ENCODE measurements around the gene SMG6.

The SMG6 gene

DNA sequence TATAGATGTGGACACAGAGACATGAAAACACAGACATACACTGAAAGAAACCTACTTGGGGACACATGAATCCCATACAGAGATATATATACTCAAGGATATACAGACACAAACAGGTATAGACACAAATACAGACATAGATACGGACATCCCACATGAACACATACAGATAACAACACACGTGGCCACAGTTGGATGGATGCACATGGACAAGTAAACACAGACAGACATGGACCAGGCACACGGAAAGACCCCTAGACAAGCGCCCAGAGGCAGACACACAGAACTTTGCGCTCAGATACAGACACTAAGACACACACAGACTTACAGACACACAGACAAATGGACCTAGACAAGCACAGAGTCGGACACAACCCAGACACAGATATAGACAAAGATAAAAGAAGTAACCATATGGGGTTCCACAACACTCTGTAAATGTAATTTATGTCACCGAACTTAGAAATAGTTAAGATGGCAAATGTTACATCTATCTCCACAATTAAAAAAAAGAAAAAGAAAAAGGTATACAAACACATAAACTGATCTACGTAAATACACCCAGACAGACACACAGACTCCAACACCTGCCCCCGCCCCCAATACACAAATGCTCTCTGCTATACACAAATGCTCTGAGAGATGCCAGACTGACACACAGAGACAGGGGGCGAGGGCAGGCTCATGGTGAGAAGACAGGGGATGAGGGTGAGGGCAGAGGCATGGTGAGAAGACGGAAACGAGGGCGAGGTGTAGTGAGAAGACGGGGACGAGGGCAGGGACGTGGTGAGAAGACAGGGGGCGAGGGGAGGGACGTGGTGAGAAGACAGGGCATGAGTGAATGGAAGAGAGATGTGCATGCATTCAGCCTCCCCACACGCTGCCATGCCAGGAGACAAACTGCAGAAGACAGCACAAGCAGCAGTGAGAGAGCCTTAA, 118.3 kb downstream of the SMG6 start:
- no peaks in the 10 kb centered on the region for H3K9me2 ChIP-seq (replicated peaks; ENCODE audit: insufficient read depth, low read length)
- H3F3A ChIP-seq (ENCODE audit: insufficient read depth) = no peaks in the 10 kb centered on the region
- no peaks in the 10 kb centered on the region for H3K79me2 ChIP-seq (ENCODE audit: insufficient read depth, low read length)
- no peak for TF ChIP-seq CTCF (IDR thresholded peaks at IDR 0.05; ENCODE audit: insufficient read depth, low read length, poor library complexity, severe bottlenecking)
- no peak for TF ChIP-seq EZH2phosphoT487 (conservative IDR thresholded peaks at IDR 0.05; ENCODE audit: low read length)
- H3K4me2 ChIP-seq (ENCODE audit: low read depth, low read length, poor library complexity, severe bottlenecking) = no peak overlapping the region
- H2AFZ ChIP-seq (ENCODE audit: low read depth, low read length, severe bottlenecking) = no peak overlapping the region
- no peak overlapping the region for H3K4me3 ChIP-seq (ENCODE audit: insufficient read depth, low read length, poor library complexity, severe bottlenecking)
- H4K20me1 ChIP-seq (ENCODE audit: low read depth, low read length) = no peaks in the 10 kb centered on the region
- H3K27ac ChIP-seq (ENCODE audit: low read depth, low read length) = no peak overlapping the region
- no peak overlapping the region for H3K9ac ChIP-seq (ENCODE audit: low read length)
- no peaks in the 10 kb centered on the region for H3K36me3 ChIP-seq (ENCODE audit: low read length)
- no peaks in the 10 kb centered on the region for H3K9me3 ChIP-seq (ENCODE audit: insufficient read depth, low read length)
- H3K27me3 ChIP-seq (ENCODE audit: low read length) = no peaks in the 10 kb centered on the region

DNA sequence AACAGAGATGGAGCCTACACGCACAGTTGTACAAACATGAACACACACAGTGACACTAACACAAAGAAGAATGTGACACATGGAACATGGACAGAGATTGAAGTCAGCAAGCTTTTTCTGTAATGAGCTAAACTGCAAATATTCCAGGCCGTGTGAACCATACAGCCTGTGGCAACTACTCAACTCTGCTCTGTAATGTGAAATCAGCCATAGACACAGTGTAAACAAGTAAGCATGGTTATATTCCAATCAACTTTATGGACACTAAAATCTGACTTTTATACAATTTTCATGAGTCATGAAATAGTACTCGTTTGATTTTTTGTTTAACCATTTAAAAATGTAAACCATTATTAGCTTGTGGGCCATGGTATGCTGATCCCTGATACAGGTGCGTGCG, 120.2 kb downstream of the SMG6 start:
- H3K27ac ChIP-seq (ENCODE audit: low read depth, low read length) = no peak overlapping the region

GRCh38 chr17:2181897-2182448, 121.6 kb downstream of the SMG6 start:
- Histone ChIP-seq H3F3A (ENCODE audit: insufficient read depth) (no peaks in the 10 kb centered on the region), H3K9ac (ENCODE audit: low read length) (no peak overlapping the region)

More for the DNA sequence above, 120.2 kb downstream of the SMG6 start:
- no peak for TF ChIP-seq CTCF (IDR thresholded peaks at IDR 0.05; ENCODE audit: insufficient read depth, low read length, poor library complexity, severe bottlenecking)
- no peak for TF ChIP-seq EZH2phosphoT487 (conservative IDR thresholded peaks at IDR 0.05; ENCODE audit: low read length)
- no peaks in the 10 kb centered on the region for H3K79me2 ChIP-seq (ENCODE audit: insufficient read depth, low read length)
- H3F3A ChIP-seq (ENCODE audit: insufficient read depth) = no peaks in the 10 kb centered on the region
- no peaks in the 10 kb centered on the region for H4K20me1 ChIP-seq (ENCODE audit: low read depth, low read length)
- H3K27me3 ChIP-seq (ENCODE audit: low read length) = no peaks in the 10 kb centered on the region
- H3K4me3 ChIP-seq (ENCODE audit: insufficient read depth, low read length, poor library complexity, severe bottlenecking) = no peak overlapping the region
- no peaks in the 10 kb centered on the region for H3K9me3 ChIP-seq (ENCODE audit: insufficient read depth, low read length)
- no peaks in the 10 kb centered on the region for H3K9me2 ChIP-seq (replicated peaks; ENCODE audit: insufficient read depth, low read length)
- no peak overlapping the region for H3K4me2 ChIP-seq (ENCODE audit: low read depth, low read length, poor library complexity, severe bottlenecking)
- H3K36me3 ChIP-seq (ENCODE audit: low read length) = no peaks in the 10 kb centered on the region
- H3K9ac ChIP-seq (ENCODE audit: low read length) = no peak overlapping the region
- no peak overlapping the region for H2AFZ ChIP-seq (ENCODE audit: low read depth, low read length, severe bottlenecking)

More at GRCh38 chr17:2181897-2182448, 121.6 kb downstream of the SMG6 start:
- TF ChIP-seq CTCF (IDR thresholded peaks at IDR 0.05; ENCODE audit: insufficient read depth, low read length, poor library complexity, severe bottlenecking) (no peak), EZH2phosphoT487 (conservative IDR thresholded peaks at IDR 0.05; ENCODE audit: low read length) (no peak)
- Histone ChIP-seq H3K36me3 (ENCODE audit: low read length) (no peaks in the 10 kb centered on the region), H3K27me3 (ENCODE audit: low read length) (no peaks in the 10 kb centered on the region), H3K9me3 (ENCODE audit: insufficient read depth, low read length) (no peaks in the 10 kb centered on the region), H4K20me1 (ENCODE audit: low read depth, low read length) (no peaks in the 10 kb centered on the region), H2AFZ (ENCODE audit: low read depth, low read length, severe bottlenecking) (no peak overlapping the region), H3K27ac (ENCODE audit: low read depth, low read length) (no peak overlapping the region), H3K4me2 (ENCODE audit: low read depth, low read length, poor library complexity, severe bottlenecking) (no peak overlapping the region), H3K79me2 (ENCODE audit: insufficient read depth, low read length) (no peaks in the 10 kb centered on the region), H3K4me3 (ENCODE audit: insufficient read depth, low read length, poor library complexity, severe bottlenecking) (no peak overlapping the region), H3K9me2 (replicated peaks; ENCODE audit: insufficient read depth, low read length) (no peaks in the 10 kb centered on the region)
